GM13977 (cell line): ENCODE results near the gene MAOA.
A peak's percentile ranks its signal among the peaks of the same experiment; 100 is the strongest.

ENCODE experiments used
- DNase-seq: peaks from one replicate; pipeline ENCODE4 v3.0.0; 2012; ENCODE audit warnings: low spot score
- in situ Hi-C: fragments of 300-500 bp; cut with MboI; formaldehyde crosslinking; loops from one replicate; pipeline ENCODE4 v1.12.0; 2022; ENCODE audit warnings: low sequenced_read_pairs, low pct_unique_long_range_greater_than_20kb, mixed read lengths, inconsistent platforms; ENCODE audit not compliant: unreplicated experiment
- TF ChIP-seq, protein P1 (sequence below): IDR thresholded peaks from 2 replicates; pipeline ENCODE4 v1.5.1; 2012; ENCODE audit warnings: mild to moderate bottlenecking, control low read depth; ENCODE audit not compliant: insufficient read depth; ENCODE audit errors: extremely low read depth, missing control alignments

The MAOA gene

DNA sequence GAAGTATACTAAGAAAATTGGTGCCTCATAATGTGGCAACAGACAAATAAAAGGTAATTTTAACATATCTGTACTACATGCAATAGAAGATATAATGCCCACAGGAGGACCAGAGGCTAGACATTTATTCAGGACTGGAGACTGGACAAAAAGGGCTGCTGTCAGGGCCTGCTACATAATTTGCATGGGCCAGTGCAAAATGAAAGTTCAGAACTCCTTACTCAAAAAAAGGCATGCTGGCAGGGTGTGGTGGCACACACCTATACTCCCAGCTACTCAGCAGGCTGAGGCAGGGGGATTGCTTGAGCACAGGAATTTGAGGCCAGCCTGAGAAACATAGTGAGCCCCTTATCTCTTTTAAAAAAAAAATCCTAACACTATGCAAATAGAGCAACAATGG lies 12.4 kb upstream of the MAOA start:
- in situ Hi-C loops, result no loop called here
- TF ChIP-seq, protein P1, sequence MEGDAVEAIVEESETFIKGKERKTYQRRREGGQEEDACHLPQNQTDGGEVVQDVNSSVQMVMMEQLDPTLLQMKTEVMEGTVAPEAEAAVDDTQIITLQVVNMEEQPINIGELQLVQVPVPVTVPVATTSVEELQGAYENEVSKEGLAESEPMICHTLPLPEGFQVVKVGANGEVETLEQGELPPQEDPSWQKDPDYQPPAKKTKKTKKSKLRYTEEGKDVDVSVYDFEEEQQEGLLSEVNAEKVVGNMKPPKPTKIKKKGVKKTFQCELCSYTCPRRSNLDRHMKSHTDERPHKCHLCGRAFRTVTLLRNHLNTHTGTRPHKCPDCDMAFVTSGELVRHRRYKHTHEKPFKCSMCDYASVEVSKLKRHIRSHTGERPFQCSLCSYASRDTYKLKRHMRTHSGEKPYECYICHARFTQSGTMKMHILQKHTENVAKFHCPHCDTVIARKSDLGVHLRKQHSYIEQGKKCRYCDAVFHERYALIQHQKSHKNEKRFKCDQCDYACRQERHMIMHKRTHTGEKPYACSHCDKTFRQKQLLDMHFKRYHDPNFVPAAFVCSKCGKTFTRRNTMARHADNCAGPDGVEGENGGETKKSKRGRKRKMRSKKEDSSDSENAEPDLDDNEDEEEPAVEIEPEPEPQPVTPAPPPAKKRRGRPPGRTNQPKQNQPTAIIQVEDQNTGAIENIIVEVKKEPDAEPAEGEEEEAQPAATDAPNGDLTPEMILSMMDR, result no peak
- no peak for DNase-seq

DNA sequence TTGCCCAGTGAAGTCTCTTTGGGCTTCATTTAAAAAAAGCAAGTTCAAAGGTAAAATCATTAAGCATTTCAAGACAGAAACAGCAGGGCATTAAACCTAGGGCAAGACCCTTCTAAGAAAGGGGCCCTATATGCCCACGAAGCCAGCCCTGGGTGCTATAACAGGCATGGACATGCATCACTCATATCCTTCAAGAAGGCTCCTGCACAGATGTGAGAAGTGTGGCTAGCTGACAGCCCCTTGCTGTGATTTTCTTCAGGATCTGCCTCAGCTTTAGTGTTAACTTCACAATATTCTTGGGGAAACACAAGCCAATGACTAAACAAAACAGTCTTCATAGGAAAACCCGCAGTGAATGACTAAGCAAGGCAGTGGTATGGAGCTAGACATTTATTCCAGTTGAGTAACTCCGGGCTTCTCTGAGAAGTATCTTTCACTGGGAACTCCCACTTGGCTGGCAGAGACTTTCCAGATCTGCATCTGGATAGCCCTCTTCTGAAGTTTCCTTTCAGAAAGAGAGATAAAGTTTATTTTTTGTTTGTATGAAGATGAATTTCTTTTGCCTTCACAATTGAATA lies 11.9 kb upstream of the MAOA start:
- no peak for DNase-seq
- in situ Hi-C loops, result no loop called here
- TF ChIP-seq, protein P1, result no peak

- no peak for DNase-seq
- TF ChIP-seq, protein P1, result no peak
- in situ Hi-C loops, result no loop called here
These were observed 9.3 kb upstream of the MAOA start for GRCh38 chrX:43646800-43647199.

DNA sequence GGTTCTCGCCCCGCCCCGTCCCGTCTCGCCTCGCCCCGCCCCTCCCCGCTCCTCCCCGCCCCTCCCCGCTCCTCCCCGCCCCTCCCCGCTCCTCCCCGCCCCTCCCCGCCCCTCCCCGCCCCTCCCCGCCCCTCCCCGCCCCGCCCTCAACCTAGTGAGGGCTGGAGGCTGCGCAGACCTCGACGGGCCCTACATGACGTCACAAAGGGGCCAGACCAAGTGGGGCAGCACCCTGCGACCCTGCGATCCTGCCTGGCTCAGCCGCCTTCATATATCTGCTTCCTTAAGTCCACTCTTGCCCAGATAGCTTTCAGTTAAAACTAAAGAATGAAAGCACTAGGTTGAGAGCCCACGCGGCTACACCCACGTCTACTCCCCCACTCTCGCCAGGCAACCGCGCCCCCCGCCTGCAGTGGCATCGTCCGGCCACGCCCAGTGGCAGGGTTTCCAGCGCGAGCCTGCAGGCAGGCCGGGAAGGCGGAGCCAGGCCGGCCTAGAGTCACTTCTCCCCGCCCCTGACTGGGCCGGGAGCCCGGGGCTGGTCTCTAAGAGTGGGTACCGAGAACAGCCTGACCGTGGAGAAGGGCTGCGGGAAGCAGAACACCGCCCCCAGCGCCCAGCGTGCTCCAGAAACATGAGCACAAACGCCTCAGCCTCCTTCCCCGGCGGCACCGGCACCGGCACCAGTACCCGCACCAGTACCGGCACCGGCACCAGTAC lies 1.5 kb upstream of the MAOA start:
- TF ChIP-seq, protein P1, result no peak
- peak; percentile 83 for DNase-seq
- in situ Hi-C loops, result no loop called here

- no peak for DNase-seq
- TF ChIP-seq, protein P1, result no peak
- in situ Hi-C loops, result no loop called here
These were observed 721 bp upstream of the MAOA start for GRCh38 chrX:43655151-43656004.

GRCh38 chrX:43657671-43658070 lies 1.6 kb downstream of the MAOA start:
- TF ChIP-seq, protein P1, result no peak
- in situ Hi-C loops, result no loop called here
- no peak for DNase-seq
